ENCODE measurements around the gene DOCK6. TPM values are rescaled to one million over a fixed set of nuclear protein-coding genes. Genes with fewer than 3 reads are reported as not detected.
A peak's percentile ranks its signal among the peaks of the same experiment; 100 is the strongest.

The DOCK6 gene
- total and polyA plus RNA-seq, 2 of the 13 experiments (the other 11 are each of a cell fraction or from before 2014, with no cell fraction given) = 5.4 to 38.1 TPM

DNA sequence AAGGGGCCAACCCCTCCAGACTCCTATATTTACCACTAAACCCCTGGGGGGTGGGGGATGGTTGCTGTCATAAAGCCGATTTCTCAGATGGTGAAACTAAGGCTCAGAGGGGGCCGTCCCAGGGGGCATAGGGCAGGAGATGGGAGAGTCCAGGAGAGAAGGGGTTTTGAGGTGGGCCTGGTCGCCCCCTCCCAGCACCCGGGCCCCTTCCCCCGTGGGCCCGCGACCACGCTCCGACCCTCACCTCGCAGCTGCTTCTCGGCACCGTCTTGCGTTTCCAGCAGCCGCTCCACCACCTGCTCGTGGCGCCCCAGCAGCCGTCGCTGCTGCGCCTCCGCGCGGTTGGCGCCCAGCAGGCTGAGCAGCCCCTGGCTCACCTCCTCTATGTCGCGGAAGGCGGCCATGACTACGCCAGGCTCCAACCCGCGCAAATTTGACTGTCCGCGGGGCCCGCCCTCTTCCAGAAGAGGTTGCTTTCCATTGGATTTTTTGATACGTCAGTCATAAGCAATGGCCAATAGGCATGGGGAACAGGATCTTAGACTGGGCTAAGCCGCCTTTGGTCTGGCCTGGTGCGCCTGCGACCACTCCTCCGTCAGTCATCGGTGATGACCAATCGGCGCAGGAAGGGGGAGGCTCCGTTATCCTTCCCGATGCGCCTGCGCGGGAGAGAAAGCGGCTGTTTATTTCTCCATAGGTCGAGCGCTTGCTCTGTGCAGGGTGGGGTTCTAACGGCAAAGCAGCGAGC is 106.8 kb downstream of the DOCK6 start, which contains the start of gene SPC24 (continued):
- TF ChIP-seq, protein P1, sequence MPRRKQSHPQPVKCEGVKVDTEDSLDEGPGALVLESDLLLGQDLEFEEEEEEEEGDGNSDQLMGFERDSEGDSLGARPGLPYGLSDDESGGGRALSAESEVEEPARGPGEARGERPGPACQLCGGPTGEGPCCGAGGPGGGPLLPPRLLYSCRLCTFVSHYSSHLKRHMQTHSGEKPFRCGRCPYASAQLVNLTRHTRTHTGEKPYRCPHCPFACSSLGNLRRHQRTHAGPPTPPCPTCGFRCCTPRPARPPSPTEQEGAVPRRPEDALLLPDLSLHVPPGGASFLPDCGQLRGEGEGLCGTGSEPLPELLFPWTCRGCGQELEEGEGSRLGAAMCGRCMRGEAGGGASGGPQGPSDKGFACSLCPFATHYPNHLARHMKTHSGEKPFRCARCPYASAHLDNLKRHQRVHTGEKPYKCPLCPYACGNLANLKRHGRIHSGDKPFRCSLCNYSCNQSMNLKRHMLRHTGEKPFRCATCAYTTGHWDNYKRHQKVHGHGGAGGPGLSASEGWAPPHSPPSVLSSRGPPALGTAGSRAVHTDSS (CRISPR knock-in tag; conservative IDR thresholded peaks at IDR 0.05) = no peak
- TF ChIP-seq, protein P2, sequence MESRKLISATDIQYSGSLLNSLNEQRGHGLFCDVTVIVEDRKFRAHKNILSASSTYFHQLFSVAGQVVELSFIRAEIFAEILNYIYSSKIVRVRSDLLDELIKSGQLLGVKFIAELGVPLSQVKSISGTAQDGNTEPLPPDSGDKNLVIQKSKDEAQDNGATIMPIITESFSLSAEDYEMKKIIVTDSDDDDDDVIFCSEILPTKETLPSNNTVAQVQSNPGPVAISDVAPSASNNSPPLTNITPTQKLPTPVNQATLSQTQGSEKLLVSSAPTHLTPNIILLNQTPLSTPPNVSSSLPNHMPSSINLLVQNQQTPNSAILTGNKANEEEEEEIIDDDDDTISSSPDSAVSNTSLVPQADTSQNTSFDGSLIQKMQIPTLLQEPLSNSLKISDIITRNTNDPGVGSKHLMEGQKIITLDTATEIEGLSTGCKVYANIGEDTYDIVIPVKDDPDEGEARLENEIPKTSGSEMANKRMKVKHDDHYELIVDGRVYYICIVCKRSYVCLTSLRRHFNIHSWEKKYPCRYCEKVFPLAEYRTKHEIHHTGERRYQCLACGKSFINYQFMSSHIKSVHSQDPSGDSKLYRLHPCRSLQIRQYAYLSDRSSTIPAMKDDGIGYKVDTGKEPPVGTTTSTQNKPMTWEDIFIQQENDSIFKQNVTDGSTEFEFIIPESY (CRISPR knock-in tag; IDR thresholded peaks at IDR 0.05) = no peak
- no peak for TF ChIP-seq HMG20B (CRISPR knock-in tag; conservative IDR thresholded peaks at IDR 0.05)
- no peak for TF ChIP-seq NFIC (IDR thresholded peaks at IDR 0.05; ENCODE audit: low read length)
- TF ChIP-seq, protein P3, sequence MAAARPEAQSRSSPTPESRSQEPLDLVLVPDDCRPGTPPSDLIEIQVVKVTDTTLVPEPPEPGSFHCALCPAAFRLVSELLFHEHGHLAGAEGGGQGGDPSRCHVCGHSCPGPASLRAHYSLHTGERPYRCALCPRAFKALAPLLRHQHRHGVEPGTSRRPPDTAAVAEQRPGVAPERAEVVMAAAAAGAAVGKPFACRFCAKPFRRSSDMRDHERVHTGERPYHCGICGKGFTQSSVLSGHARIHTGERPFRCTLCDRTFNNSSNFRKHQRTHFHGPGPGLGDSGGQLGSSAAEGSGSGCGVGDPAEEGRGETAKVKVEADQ (CRISPR knock-in tag; IDR thresholded peaks at IDR 0.05; ENCODE audit: borderline replicate concordance) = no peak; the same call in 1 of the 2 replicates
- no peak for TF ChIP-seq KDM1A (CRISPR knock-in tag; IDR thresholded peaks at IDR 0.05)
- peak; percentile 70 for TF ChIP-seq TBX2 (CRISPR knock-in tag; IDR thresholded peaks at IDR 0.05; ENCODE audit: borderline replicate concordance)
- no peak for TF ChIP-seq SNRNP70 (IDR thresholded peaks at IDR 0.05; ENCODE audit: low read depth, low read length)
- peak; percentile 98; the same call in 2 of the 3 replicates for TF ChIP-seq MXI1 (IDR thresholded peaks at IDR 0.05; ENCODE audit: borderline replicate concordance, low read depth, low read length)
- TF ChIP-seq PTBP1 (IDR thresholded peaks at IDR 0.05; ENCODE audit: low read depth, low read length, poor library complexity, severe bottlenecking) = no peak
- peak; percentile 46; the same call in 1 of the 2 replicates for TF ChIP-seq ZSCAN31 (CRISPR knock-in tag; IDR thresholded peaks at IDR 0.05; ENCODE audit: low read depth)
- TF ChIP-seq SOX13 (IDR thresholded peaks at IDR 0.05) = no peak
- no peak for TF ChIP-seq SOX13 (CRISPR knock-in tag; conservative IDR thresholded peaks at IDR 0.05 in 1 of 2, IDR thresholded peaks at IDR 0.05 in 1 of 2)
- no peak for TF ChIP-seq FIP1L1 (IDR thresholded peaks at IDR 0.05; ENCODE audit: borderline replicate concordance, insufficient read depth, low read depth, low read length)
- peak; percentile 85; the same call in 1 of the 2 replicates for TF ChIP-seq BRD4 (CRISPR knock-in tag; IDR thresholded peaks at IDR 0.05)
- TF ChIP-seq, protein P4, sequence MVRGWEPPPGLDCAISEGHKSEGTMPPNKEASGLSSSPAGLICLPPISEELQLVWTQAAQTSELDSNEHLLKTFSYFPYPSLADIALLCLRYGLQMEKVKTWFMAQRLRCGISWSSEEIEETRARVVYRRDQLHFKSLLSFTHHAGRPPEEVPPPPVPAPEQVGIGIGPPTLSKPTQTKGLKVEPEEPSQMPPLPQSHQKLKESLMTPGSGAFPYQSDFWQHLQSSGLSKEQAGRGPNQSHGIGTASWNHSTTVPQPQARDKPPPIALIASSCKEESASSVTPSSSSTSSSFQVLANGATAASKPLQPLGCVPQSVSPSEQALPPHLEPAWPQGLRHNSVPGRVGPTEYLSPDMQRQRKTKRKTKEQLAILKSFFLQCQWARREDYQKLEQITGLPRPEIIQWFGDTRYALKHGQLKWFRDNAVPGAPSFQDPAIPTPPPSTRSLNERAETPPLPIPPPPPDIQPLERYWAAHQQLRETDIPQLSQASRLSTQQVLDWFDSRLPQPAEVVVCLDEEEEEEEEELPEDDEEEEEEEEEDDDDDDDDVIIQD (CRISPR knock-in tag; IDR thresholded peaks at IDR 0.05; ENCODE audit: low read depth) = no peak
- TF ChIP-seq, protein P5, sequence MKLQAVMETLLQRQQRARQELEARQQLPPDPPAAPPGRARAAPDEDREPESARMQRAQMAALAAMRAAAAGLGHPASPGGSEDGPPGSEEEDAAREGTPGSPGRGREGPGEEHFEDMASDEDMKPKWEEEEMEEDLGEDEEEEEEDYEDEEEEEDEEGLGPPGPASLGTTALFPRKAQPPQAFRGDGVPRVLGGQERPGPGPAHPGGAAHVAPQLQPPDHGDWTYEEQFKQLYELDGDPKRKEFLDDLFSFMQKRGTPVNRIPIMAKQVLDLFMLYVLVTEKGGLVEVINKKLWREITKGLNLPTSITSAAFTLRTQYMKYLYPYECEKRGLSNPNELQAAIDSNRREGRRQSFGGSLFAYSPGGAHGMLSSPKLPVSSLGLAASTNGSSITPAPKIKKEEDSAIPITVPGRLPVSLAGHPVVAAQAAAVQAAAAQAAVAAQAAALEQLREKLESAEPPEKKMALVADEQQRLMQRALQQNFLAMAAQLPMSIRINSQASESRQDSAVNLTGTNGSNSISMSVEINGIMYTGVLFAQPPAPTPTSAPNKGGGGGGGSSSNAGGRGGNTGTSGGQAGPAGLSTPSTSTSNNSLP (IDR thresholded peaks at IDR 0.05; ENCODE audit: low read depth, low read length) = no peak; the same call in 1 of the 2 replicates
- no peak for TF ChIP-seq CBX5 (CRISPR knock-in tag; IDR thresholded peaks at IDR 0.05; ENCODE audit: borderline replicate concordance)
- no peak for TF ChIP-seq HNF4G (IDR thresholded peaks at IDR 0.05; ENCODE audit: borderline replicate concordance, low read depth, low read length)
- no peak for TF ChIP-seq HNF4G (CRISPR knock-in tag; IDR thresholded peaks at IDR 0.05; ENCODE audit: borderline replicate concordance, low read depth)
- TF ChIP-seq ZNF331 (CRISPR knock-in tag; IDR thresholded peaks at IDR 0.05) = peak; percentile 57
- no peak for TF ChIP-seq ZNF484 (CRISPR knock-in tag; IDR thresholded peaks at IDR 0.05; ENCODE audit: borderline replicate concordance, low read depth)

Measured in HepG2 (cell line).